ENCODE results near the gene WDR6. TPM values are rescaled to one million over a fixed set of nuclear protein-coding genes. Genes with fewer than 3 reads are reported as not detected.

The WDR6 gene
- total and polyA plus RNA-seq, 4 donors = 29.4 to 50.9 (median 47.0) TPM

DNA sequence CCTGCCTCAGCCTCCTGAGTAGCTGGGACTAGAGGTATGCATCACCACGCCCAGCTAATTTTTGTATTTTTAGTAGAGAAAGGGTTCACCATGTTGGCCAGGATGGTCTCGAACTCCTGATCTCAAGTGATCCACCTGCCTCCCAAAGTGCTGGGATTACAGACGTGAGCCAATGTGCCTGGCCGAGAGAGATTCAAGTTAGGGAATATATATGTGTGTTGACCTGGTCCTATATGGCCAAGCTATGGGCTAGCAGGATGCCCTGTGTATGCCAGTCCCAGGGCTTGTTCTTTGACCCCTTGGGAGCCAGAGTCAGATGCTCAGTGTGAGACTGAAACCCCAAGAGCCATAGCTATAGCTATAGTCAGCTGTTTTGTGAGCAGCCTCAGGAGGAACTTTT lies 16.6 kb downstream of the WDR6 start:
- peaks cover 0 to 32% (median 21%) of the 10 kb centered on the region in 4 donors for H3K36me3 ChIP-seq (ENCODE audit: control insufficient read depth in 4 of 4, insufficient read depth in 3 of 4, low read depth in 1 of 4, low read length in 3 of 4)
- no peaks in the 10 kb centered on the region for H3K9me3 ChIP-seq (ENCODE audit: control insufficient read depth in 4 of 4, low read length in 3 of 4)
- H3K27me3 ChIP-seq (ENCODE audit: control insufficient read depth in 4 of 4, insufficient read depth in 4 of 4, low read length in 3 of 4) = no peaks in the 10 kb centered on the region
- no peak overlapping the region for H3K27ac ChIP-seq (ENCODE audit: low read depth in 1 of 2, low read length in 2 of 2)
- peaks cover 13 to 48% (median 36%) of the 10 kb centered on the region in 4 donors for H3K4me1 ChIP-seq (ENCODE audit: control insufficient read depth in 4 of 4, insufficient read depth in 4 of 4, low read length in 3 of 4)
- no peak for DNase-seq (ENCODE audit: low spot score)
- H3K9ac ChIP-seq (ENCODE audit: low read depth in 1 of 2, low read length in 2 of 2) = no peak overlapping the region
- WGBS = 95% methylated on average over 4 of the region's 4 CpGs
- no peak overlapping the region for H3K4me3 ChIP-seq (ENCODE audit: low read depth in 1 of 3, low read length in 3 of 3)
- TF ChIP-seq JUND (IDR thresholded peaks at IDR 0.05) (no peak), FOXA1 (IDR thresholded peaks at IDR 0.05) (no peak)
- TF ChIP-seq, protein P1, sequence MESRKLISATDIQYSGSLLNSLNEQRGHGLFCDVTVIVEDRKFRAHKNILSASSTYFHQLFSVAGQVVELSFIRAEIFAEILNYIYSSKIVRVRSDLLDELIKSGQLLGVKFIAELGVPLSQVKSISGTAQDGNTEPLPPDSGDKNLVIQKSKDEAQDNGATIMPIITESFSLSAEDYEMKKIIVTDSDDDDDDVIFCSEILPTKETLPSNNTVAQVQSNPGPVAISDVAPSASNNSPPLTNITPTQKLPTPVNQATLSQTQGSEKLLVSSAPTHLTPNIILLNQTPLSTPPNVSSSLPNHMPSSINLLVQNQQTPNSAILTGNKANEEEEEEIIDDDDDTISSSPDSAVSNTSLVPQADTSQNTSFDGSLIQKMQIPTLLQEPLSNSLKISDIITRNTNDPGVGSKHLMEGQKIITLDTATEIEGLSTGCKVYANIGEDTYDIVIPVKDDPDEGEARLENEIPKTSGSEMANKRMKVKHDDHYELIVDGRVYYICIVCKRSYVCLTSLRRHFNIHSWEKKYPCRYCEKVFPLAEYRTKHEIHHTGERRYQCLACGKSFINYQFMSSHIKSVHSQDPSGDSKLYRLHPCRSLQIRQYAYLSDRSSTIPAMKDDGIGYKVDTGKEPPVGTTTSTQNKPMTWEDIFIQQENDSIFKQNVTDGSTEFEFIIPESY (IDR thresholded peaks at IDR 0.05) = no peak
- TF ChIP-seq, protein P2, sequence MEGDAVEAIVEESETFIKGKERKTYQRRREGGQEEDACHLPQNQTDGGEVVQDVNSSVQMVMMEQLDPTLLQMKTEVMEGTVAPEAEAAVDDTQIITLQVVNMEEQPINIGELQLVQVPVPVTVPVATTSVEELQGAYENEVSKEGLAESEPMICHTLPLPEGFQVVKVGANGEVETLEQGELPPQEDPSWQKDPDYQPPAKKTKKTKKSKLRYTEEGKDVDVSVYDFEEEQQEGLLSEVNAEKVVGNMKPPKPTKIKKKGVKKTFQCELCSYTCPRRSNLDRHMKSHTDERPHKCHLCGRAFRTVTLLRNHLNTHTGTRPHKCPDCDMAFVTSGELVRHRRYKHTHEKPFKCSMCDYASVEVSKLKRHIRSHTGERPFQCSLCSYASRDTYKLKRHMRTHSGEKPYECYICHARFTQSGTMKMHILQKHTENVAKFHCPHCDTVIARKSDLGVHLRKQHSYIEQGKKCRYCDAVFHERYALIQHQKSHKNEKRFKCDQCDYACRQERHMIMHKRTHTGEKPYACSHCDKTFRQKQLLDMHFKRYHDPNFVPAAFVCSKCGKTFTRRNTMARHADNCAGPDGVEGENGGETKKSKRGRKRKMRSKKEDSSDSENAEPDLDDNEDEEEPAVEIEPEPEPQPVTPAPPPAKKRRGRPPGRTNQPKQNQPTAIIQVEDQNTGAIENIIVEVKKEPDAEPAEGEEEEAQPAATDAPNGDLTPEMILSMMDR (IDR thresholded peaks at IDR 0.05; ENCODE audit: low read depth, low read length, missing input control) = no peak

DNA sequence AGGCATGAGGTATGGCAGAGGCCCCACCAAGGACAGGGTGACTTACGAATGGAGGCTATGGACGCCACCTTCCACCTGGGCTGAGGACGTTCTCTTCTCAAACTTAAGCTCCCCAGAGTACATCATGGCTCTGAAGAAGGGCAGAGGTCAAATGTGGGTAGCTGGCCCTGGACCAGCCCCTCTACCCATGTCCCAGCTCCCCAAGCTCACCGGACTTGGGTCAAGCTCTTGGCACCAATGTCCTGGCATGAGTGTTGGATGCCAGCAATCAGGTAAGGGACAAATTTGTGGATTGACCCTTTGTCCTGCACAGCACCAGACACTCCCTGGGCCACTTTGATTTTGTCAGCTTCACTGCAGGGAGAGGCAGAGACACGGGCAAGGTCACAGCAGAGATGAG lies 17.3 kb downstream of the WDR6 start:
- no peak overlapping the region for H3K4me3 ChIP-seq (ENCODE audit: low read depth in 1 of 3, low read length in 3 of 3)
- TF ChIP-seq TAF1 (conservative IDR thresholded peaks at IDR 0.05) = no peak
- no peak for TF ChIP-seq HNF4G (IDR thresholded peaks at IDR 0.05)
- TF ChIP-seq, protein P3, sequence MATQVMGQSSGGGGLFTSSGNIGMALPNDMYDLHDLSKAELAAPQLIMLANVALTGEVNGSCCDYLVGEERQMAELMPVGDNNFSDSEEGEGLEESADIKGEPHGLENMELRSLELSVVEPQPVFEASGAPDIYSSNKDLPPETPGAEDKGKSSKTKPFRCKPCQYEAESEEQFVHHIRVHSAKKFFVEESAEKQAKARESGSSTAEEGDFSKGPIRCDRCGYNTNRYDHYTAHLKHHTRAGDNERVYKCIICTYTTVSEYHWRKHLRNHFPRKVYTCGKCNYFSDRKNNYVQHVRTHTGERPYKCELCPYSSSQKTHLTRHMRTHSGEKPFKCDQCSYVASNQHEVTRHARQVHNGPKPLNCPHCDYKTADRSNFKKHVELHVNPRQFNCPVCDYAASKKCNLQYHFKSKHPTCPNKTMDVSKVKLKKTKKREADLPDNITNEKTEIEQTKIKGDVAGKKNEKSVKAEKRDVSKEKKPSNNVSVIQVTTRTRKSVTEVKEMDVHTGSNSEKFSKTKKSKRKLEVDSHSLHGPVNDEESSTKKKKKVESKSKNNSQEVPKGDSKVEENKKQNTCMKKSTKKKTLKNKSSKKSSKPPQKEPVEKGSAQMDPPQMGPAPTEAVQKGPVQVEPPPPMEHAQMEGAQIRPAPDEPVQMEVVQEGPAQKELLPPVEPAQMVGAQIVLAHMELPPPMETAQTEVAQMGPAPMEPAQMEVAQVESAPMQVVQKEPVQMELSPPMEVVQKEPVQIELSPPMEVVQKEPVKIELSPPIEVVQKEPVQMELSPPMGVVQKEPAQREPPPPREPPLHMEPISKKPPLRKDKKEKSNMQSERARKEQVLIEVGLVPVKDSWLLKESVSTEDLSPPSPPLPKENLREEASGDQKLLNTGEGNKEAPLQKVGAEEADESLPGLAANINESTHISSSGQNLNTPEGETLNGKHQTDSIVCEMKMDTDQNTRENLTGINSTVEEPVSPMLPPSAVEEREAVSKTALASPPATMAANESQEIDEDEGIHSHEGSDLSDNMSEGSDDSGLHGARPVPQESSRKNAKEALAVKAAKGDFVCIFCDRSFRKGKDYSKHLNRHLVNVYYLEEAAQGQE (IDR thresholded peaks at IDR 0.05) = no peak
- no peak for TF ChIP-seq NR2F2 (IDR thresholded peaks at IDR 0.05)
- no peak for TF ChIP-seq RXRA (IDR thresholded peaks at IDR 0.05)
- no peak for TF ChIP-seq GABPA (IDR thresholded peaks at IDR 0.05 in 1 of 2, conservative IDR thresholded peaks at IDR 0.05 in 1 of 2)
- no peak for TF ChIP-seq RAD21 (IDR thresholded peaks at IDR 0.05)
- no peak for TF ChIP-seq FOXA2 (IDR thresholded peaks at IDR 0.05)
- TF ChIP-seq FOXA1 (IDR thresholded peaks at IDR 0.05) = no peak
- DNase-seq (ENCODE audit: low spot score) = no peak
- no peaks in the 10 kb centered on the region for H3K27me3 ChIP-seq (ENCODE audit: control insufficient read depth in 4 of 4, insufficient read depth in 4 of 4, low read length in 3 of 4)
- H3K9ac ChIP-seq (ENCODE audit: low read depth in 1 of 2, low read length in 2 of 2) = no peak overlapping the region
- H3K36me3 ChIP-seq (ENCODE audit: control insufficient read depth in 4 of 4, insufficient read depth in 3 of 4, low read depth in 1 of 4, low read length in 3 of 4) = peaks cover 0 to 32% (median 21%) of the 10 kb centered on the region in 4 donors
- H3K9me3 ChIP-seq (ENCODE audit: control insufficient read depth in 4 of 4, low read length in 3 of 4) = no peaks in the 10 kb centered on the region
- H3K27ac ChIP-seq (ENCODE audit: low read depth in 1 of 2, low read length in 2 of 2) = no peak overlapping the region
- WGBS = 72% methylated on average over 5 of the region's 5 CpGs
- H3K4me1 ChIP-seq (ENCODE audit: control insufficient read depth in 4 of 4, insufficient read depth in 4 of 4, low read length in 3 of 4) = peaks cover 11 to 45% (median 37%) of the 10 kb centered on the region in 4 donors

Measured in liver (tissue), 9 donors.